Erythroblast (primary cell): ENCODE results near the gene OCA2.

Experiments used
- GATA1 ChIP-seq: IDR thresholded peaks from 2 replicates; pipeline ENCODE4 v1.6.1; 2011; ENCODE audit warnings: low read depth, mild to moderate bottlenecking, control low read depth, low read length, moderate library complexity
- POLR2A ChIP-seq: IDR thresholded peaks from 2 replicates; pipeline ENCODE4 v1.6.1; 2011; ENCODE audit warnings: mild to moderate bottlenecking, low read length

DNA sequence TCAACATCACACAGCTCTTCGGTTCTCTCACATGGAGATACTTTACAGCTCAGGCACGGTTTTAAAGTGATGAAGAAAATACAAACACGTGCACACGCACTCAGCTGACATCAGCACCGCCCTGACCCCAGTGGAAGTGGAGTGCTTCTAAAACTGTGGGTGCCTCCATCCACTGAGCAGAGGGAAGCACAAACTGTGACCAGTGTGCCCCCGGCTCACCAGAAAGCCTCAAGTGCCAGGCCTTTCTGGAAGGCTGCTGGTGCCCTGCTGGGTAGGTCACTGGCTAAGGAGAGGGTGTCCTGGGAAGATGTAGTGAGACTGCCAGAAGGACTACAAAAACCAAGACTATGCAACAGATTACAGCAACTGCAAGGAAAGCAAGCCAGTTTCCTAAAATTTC lies 78.5 kb downstream of the OCA2 start:
- no peak for TF ChIP-seq POLR2A
- no peak for TF ChIP-seq GATA1
